NCI-H2107 (cell line): Measurements from ENCODE around the gene TRIP13.
"Not testable (repeated sequence)": the region's sequence is repeated elsewhere in the genome, so short reads cannot be mapped to it uniquely, and the experiment has no call there.

ENCODE experiments used
- DNase-seq: peaks from one replicate; lab custom pipeline; 2025; lab: John Stamatoyannopoulos, UW

TRIP13 gene

DNA sequence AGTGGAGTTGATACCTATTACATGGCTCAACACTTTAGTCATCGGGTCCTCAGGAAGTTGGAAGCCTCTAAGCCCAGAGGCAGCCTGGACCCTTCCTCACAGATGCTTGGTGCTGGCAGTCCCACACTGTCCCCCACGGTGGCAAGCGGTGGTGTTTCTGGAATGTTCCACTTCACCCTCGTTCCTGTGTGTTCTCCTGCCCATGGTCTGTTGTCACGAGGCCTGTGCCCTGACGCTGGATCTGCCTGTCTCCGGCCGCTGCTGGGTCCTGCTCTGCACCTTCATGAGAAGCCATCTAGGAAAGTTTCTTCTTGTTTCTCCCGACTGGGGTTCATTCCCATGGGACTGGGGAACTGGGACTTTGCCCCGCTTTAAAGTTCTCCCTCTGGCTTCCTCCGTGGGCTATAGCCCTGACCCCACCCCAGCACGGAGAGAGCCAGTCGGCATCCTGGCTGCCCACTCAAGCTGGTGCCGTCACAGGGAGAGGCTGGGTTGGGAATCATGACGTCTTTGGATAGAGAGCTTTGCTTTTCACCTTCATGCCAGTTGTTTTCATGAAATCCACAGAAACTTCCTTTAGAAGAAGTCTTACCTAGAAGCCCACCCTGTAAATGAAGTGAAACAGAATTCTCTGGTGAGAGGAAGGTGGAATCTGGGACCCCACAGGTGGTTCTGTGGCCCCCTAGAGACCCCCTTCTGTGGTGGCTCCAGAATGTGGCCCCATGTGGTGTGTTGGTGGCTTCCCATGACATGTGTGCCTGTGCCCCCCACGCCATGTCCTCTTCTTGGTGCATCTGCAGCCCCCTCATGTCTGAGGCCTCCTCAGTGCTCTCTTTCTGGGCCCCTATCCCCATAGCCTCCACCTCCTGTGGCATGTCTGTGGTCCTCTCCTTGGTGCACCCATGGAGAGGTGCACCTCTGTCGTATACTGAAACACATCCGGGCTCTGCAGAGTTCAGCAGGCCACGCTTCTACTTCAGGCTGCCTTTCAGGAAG, 43.8 kb downstream of the TRIP13 start:
- no peak for DNase-seq

DNA sequence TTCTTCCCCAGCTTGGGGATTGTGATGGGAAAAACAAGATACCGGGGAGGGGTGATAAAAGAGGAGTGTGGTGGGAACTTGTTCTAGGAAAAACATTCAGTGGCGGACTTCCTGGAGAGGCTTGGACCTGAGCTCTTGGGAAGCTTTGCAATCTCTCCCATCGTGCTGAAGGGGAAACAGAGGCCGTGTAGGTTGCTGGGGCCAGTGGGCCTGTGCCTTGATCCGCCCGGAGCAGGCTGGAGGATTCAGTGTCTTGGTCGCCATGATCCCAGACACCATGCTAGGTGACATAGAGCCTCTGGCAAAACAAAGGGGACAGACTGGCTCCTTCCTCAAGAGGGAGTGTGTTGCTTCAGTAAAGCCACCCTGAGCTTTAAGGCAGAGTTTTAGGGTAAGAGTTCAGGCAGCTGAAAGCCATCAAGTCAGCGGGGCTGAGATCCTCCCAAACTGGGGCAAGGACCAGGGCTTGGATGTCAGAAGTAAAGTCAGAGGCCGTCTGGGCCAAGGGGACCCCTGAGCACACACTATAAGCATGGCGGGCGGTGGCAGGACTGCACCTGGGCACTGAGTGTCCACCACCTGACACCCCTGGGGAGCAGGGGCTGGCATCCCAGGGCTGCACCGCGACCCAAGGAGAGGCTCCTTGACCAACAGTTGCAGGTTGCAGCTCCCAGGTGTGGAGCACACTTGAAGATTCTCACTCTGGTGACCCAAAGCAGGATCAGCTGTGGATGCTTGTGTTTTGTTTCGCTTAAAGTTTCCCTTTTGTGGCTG, 44.7 kb downstream of the TRIP13 start:
- DNase-seq = no peak

DNA sequence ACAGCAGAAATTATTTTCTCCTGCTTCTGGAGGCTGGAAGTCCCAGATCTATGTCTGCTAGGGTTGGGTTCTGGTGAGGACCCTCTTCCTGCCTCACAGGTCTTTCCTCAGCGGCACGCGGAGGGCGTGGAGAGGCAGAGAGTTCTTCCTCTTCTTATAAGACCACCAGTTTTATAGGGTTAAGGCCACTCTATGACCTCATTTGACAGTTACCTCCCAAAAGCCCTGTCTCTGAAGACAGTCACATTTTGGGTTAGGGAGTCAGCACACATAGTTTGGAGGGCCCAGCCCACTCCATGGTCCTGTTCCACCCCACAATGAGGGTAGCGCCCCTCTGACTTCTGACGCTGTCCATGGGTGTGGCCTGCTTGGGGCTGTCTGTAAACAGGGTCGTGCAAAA, 46.7 kb downstream of the TRIP13 start:
- DNase-seq = no peak

DNA sequence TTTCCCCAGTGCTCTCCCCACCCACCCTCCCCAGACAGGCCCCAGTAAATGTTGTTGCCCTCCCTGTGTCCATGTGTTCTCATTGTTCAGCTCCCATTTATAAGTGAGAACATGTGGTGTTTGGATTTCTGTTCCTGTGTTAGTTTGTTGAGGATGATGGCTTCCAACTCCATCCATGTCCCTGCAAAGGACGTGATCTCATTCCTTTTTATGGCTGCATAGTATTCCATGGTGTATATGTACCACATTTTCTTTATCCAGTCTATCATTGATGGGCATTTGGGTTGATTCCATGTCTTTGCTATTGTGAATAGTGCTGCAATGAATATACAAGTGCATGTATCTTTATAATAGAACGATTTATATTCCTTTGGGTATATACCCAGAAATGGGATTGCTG, 48.1 kb downstream of the TRIP13 start:
- not testable (repeated sequence) for DNase-seq

DNA sequence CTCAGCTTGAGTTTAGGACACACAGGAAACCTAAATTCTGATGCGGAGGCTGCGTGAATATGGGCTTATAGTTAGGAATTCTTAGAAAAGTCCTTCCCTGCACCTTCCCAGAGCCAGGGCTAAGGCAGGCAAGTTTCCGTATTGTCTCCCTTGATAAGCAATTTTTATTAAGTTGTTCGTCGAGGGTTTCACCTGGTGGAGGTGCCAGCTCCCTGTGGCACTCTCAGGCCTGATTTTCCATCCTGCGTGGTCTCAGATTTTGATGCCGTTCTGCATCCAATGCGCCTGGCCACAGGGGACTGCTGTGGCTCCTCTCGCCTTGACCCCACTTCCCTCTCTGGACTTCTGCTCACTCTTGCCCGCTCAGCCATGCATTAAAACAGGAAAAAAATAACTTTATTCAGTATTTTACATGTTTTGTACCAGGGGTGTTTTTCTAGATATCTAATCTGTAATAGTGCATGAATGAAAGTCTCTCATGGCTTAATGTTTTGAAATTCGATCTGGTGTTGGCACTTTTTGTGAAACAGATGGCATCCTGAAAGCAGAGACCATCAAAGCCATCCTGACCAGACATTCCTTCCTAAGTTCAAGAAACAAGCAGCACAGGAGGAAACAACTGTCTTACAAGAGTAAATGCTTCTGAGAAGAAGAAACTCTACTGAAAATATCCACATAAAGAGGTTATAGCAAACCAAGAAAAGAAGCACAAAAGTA, 50.7 kb downstream of the TRIP13 start:
- no peak for DNase-seq

DNA sequence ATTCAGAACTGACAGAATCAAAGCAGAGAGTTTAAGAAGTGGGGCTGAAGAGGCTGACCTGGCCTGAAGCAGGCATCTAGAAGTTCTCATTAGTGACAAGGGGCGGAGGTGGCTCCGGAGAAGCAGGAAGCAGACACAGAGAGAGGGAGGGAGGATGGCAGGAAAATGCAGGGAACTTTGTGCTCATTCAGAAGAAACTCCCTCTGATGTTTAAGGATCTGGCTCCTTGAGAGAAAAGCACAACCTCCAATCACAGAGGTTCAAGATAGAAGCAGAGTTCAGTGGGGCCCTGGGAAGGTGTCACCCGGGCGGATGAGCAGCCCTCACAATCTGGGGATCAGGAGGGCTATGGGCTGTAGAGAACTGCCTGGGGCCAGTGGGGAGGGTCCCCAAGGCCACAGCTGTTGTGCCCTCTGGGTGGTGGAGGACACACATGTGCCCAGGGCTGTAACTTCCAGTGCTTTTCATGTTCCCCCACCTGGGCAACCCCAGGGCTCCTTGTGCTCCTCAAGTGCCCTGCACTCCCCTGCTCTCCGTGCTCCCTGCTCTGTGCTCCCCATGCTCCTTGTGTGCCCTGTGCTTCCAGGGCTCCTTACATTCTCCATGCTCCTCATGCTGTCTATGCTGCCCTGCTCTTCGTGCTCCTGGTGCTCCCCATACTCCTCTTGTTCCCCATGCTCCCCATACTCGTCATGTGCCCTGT, 51.4 kb downstream of the TRIP13 start:
- no peak for DNase-seq

DNA sequence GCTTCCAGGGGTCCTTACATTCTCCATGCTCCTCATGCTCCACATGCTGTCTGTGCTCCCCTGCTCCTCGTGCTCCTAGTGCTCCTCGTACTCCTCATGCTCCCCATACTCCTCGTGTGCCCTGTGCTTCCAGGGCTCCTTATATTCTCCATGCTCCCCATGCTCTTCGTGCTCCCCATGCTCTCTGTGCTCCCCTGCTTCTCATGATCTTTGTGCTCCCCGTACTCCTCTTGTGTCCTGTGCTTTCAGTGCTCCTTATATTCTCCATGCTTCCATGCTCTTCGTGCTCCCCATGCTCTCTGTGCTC, 51.9 kb downstream of the TRIP13 start:
- DNase-seq = no peak

DNA sequence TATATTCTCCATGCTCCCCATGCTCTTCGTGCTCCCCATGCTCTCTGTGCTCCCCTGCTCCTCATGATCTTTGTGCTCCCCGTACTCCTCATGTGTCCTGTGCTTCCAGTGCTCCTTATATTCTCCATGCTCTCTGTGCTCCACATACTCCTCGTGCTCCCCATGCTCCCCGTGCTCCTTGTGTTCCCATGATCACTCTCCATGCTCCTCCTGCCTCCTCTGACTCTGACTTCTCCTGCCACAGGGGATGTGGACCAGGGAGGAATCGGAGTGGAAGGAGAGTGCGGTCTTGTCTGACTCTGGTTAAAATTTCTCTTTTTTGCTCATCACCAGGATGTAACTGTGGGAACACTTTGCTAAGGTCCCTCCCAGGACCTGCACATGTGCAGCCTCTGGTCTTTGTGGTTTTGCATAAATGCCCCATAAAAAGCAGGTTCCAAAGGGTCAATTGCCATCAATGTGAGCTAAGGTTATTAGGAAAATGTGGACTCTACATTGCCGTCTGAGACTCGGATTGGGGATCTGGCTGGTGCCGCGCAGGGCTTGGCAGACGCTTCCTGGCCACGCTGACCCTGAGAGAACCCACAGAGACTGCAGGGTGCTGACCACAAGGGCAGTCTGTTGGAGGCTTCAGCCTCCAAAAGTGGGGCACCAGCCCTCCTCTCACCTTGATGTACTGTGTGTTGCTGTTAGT, 52.5 kb downstream of the TRIP13 start:
- no peak for DNase-seq

DNA sequence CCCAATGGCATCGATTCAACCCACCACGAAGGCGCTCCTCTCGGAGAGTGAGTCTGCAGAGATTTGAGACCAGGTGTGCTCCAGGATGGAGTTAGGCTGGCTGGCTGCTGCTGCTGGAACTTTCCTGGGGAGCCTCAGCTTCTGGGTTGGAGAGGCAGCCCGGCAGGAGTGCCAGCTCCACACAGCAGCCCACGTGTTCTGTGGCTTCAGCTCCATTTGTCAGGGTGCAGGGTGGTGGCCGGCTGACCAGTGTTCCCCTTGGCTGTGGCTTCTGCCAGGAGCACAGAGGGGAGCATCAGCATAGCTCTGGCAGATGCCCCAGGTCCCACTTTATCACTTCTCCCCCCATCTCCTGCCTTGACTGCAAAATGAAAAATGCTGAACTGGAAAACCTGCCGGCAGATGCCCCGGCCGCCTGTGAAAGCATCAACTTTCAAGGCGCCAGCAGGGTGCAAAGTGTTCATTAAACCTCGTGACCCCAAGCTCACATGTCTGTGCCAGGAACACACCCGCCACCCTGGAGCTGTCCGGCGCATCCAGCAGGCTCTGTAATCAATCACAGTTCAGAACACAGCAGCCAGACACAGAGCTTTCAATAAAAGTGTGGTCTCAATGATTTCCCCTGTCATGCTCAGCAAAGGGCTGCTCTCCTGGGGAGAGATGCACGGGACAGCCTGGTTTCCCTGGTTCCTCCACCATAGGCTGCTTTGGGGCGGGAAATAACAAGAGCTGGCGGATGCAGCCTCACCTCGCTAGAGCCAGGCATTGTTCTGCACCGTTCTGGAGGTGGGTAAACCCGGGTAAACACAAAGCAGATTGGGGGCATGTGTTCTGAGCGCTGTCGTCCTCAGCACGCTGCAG, 53.2 kb downstream of the TRIP13 start:
- no peak for DNase-seq

DNA sequence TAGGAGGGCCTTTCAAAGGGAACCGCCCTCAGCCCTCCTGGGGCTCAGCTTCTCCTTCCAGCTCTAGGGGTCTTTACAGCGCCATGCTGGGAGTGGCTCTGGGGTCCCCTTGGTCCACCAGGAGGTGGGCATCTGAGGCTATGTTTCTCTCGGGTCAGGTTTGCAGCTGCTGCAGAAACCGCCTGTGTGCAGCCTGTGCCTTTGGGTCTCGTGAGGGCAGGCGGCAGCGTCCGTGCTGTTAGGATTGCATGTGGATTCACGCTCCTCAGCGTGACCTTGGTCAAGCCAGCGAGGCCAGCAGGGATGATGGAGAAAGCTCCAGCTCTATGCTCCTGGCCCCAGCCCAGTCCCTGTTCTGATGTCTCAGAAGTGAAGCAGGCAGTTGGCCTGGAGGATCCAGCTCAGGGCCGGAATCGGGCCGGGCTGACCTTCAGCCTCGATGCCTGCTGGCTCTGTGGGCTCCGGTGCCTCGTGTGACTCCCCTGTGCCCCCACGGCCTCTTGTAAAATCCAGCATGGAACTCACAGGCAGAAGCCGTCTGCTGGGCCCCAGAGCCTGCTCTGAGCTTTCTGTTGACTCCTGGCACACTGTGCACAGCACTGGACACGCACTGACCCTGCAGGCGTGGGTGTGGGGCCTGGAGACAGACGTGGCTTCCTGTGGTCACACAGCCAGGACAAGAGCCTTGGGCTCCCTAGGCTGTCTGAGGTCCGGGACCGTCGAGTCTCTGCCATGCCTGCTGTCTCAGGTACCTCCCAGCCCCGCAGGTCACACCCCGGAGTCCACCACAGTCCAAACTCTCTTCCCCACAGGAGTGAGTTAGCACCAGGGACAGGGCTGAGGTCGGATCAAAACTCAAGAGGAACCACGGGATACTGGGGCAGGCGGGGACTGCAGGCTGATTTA, 54.3 kb downstream of the TRIP13 start:
- no peak for DNase-seq

DNA sequence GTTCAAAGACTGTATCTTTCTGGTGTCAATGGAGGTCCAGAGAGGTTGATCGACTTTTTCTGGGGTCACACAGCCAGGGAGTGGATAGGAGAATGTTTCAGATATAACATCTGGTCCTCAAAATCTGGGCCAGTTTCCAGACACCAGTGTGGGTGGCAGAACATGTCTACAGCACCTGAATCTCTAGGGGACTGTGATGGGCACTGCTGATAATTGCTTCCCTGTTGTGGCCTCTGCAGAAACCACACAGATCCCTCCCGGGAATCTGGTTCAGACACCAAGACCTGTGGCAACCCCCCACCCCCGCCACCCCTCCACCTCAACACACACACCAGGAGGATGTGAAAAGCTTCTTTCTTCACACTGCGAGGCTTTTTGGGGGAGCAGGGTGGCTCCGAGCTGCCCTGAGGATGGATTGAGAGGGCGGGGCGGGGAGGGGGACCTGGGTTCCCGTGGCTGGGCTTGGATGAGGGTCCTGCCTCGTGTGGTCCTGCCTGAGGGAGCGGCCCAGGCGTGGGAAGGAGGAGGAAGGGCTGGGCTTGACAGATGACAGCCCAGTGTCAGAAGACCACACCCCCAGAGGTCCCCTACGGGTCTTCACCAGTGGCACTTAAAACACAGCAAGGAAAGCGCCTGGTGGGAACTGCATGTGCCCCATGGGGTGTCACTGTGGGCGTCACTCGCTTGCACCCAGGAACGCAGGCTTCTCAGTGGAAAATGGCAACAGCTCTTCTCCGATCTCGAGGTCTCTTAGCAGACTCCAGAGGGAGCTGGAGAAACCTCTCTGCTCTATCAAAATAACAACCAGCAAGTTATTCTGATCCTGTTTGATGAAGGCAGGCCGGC, 55.2 kb downstream of the TRIP13 start:
- no peak for DNase-seq

DNA sequence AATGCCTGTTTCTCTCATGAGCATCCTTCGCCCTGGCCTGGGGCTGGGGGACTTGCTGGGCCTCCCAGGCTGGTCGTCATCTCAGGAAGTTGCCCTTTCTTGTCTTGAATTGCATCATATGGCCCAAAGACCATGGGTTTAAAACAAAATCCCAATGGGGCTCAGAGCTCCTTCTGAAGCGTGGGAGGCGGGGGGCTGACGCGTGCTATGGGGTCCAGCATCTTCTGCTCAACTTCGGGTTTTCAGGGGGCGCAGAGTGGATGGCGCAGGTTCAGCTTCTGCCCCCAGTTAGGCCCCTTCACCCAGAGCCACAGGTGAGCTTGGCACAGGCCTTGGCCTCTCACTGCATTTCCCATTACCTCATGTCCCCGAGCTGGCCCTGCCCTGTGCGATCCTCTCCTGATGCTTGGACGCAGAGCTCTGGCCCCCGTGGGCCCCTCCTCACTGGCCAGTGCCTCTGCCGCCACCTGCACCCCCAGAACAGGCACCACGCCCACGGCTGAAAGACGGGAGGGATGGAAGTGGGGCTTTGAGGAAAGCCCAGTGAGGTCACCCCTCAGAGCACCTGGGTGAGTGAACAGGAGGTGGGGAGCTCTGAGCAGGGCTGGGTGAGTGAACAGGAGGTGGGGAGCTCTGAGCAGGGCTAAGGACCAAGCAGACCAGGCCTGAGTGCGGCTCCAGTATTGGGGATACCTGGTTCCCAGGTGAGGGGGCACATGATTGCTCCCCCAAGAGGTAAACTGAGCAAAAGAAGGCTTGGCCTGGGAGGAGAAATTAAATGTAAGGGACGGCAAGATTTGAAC, 56.0 kb downstream of the TRIP13 start:
- no peak for DNase-seq

DNA sequence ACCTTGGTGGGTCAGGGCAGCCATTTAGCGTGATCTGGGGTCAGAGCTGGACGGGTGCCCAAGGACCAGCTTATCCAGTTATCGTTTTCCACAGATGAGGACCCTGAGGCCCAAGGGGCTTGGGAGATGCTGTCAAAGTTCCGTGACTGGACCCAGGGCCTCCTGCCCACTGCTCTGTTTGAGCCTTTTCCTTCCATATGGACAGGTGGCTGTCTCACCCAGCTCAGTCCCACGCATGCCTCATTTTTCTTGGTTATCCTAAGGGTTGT, 56.5 kb downstream of the TRIP13 start:
- no peak for DNase-seq

DNA sequence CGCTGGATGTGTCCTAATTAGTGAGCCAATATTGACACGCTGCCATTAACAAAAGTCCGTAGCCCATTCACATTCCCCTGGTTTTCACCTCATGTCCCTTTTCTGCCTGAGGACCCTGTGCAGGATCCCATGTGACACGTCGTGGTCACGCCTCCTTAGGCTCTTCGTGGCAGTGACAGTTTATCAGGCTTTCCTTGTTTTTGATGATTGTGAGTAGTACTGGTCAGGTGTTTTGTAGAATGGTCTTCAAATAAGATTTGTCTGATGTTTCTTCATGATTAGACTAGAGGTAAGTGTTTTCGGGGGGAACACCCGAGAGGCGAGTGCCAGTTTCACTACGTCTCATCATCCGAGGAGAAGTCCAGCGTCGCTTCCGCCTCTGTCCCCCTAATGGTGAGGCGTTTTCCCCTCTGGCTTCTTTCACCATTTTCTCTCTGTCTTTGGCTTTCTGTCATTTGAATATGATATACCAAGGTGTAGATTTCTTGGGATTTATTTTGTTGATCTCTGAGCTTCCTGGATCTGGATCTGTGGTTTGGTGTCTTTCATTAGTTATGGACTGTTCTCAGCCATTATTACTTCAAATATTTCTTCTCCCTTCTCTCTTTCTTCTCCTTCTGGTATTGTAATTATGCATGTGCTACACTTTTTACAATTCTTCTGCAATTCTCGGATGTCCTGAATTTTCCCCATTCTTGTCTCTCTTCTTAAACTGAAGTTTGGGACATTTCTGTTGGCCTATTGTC, 57.3 kb downstream of the TRIP13 start:
- DNase-seq = no peak

DNA sequence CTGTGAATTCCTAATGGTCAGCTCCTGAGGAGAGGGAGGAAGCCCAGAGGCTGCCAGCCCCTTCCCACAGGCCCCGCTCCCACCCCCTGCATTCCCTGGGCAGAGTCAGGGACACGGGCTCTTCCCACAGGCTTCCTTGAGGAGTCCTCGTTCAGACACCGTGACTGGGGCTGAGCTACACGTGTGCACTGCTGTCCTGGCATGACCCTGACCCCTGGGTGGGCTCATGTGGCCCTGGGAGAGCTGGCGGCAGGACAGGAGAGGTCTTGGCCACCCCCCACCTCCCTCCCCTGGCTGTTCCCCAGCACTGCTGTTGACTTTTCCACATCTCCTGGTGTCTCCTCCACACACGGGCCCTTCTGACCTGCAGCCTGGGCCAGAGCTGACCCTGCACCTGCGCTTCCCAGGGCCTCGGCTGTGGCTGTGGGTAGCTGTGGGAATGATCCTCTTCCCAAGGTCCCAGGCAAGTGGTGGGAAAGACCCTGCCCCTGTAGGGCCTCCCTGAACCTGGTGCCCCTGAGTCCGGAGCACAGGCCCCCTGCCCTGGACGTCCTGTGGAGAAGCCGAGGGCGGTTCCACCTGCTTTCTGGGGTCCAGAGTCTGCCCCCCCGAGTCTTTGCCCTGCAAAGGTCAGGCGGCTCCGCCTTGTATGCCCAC, 59.4 kb downstream of the TRIP13 start:
- DNase-seq = no peak

DNA sequence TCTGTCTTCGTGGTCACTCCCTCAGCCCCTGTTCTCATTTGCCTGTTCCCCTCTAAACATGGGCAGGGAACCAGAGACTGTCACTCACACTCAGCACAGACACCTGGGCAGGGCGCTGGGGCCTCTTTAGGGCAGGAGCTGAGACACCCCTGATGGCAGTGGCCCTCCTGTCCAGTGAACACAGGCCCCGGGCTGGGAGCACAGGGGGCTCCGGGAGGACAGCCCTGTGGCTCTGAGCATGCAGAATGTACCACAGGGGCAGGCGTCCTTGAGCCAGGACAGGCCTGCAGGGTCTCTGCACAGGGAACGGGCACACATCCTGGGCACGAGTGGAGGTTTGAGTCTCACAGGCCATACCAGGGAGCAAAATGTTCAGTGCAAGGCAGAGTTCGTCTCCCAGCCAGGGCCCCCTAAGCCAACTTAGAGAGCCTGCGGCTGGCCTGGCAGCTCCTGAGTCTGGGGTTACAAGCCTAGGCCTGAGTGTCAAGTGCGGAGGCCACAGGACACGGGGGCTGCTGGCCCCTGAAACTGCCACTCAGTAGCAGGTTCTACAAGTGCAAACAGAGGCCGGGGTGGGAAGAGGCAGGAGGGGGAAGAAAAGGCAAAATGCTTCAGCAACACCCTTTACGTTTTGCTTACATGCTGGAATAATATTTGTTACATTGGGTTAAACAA, 60.0 kb downstream of the TRIP13 start:
- no peak for DNase-seq
